ENCODE measurements around the gene PHPT1.

DNA sequence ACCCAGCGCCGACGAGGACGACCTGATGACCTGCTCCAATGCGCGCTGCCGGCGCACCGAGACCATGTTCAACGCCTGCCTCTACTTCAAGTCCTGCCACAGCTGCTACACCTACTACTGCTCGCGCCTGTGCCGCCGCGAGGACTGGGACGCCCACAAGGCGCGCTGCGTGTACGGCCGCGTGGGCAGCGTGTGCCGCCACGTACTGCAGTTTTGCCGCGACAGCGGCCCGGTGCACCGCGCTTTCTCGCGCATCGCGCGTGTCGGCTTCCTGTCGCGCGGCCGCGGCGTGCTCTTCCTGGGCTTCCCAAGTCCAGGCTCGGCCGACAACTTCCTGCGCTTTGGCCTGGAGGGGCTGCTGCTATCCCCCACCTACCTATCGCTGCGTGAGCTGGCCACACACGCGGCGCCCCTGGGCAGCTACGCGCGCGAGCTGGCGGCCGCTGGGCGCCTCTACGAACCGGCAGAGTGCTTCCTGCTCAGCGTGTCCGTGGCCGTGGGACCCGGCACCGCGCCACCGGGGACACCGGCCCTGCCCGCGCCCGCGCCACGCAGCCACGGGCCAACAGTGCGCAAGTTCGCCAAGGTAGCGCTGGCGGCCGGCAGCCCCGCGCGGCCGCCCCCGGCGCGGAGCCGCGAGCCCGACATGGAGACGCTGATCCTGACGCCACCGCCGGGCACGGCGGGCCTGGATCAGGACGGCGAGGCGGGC lies 2.7 kb upstream of the PHPT1 start:
- TF ChIP-seq, protein P1, sequence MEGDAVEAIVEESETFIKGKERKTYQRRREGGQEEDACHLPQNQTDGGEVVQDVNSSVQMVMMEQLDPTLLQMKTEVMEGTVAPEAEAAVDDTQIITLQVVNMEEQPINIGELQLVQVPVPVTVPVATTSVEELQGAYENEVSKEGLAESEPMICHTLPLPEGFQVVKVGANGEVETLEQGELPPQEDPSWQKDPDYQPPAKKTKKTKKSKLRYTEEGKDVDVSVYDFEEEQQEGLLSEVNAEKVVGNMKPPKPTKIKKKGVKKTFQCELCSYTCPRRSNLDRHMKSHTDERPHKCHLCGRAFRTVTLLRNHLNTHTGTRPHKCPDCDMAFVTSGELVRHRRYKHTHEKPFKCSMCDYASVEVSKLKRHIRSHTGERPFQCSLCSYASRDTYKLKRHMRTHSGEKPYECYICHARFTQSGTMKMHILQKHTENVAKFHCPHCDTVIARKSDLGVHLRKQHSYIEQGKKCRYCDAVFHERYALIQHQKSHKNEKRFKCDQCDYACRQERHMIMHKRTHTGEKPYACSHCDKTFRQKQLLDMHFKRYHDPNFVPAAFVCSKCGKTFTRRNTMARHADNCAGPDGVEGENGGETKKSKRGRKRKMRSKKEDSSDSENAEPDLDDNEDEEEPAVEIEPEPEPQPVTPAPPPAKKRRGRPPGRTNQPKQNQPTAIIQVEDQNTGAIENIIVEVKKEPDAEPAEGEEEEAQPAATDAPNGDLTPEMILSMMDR (IDR thresholded peaks at IDR 0.05): no peak
- no peak for TF ChIP-seq POLR2A (IDR thresholded peaks at IDR 0.05)
